ENCODE data around the gene ABCC6. TPM values are rescaled to one million over a fixed set of nuclear protein-coding genes. Genes with fewer than 3 reads are reported as not detected.
"Not testable (repeated sequence)": the region's sequence is repeated elsewhere in the genome, so short reads cannot be mapped to it uniquely, and the experiment has no call there.

The ABCC6 gene
- total and polyA plus RNA-seq, 2 donors from 2014 or later, result 7.5 to 54.5 TPM

DNA sequence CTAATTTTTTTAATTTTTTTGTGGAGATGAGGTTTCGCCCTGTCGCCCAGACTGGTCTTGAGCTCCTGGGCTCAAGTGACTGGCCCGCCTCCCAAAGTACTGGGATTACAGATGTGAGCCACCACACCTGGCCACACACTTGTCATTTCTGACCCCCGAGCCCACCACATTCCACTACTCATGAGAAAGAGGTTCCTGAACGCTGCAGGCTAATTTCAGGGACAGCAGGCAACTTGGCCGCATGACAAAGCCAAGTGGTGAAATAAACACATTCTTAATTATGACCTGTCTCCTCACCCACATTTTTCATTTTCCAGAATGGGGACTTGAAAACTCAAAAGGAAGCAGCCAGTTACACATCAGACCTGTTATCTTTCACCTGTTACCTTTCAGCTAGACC lies 114.5 kb downstream of the ABCC6 start:
- no peak for FAIRE-seq
- peaks cover 8 to 20% (median 16%) of the 10 kb centered on the region in 3 donors for H3K36me3 ChIP-seq (ENCODE audit: control insufficient read depth in 2 of 3, insufficient read depth in 3 of 3, low read length in 3 of 3)

DNA sequence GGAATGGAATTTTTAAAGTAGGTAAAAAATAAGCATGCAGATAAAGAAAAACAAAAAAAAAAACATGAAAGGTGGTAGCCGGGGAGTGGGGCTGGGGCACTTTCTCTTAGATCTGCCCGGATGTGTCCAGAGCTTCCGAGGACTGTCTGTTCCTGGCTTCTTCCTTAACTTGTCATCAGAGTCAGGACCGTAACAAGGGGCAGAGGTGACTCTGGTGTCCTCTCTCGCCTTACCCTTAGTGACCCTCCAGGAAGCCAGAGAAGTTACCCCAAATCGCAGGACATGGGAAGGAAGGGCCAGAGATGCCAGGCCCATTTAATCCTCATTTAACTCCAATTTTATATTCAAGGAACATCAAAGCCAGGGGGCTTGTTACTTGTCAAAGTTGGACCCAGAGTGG lies 115.5 kb downstream of the ABCC6 start:
- peaks cover 8 to 19% (median 12%) of the 10 kb centered on the region in 3 donors for H3K36me3 ChIP-seq (ENCODE audit: control insufficient read depth in 2 of 3, insufficient read depth in 3 of 3, low read length in 3 of 3)
- FAIRE-seq, result no peak
- no peak for TF ChIP-seq CTCF (IDR thresholded peaks at IDR 0.05; ENCODE audit: borderline replicate concordance, extremely low read depth, insufficient read depth)
- DNase-seq, result no peak
- no peak overlapping the region for H3K9ac ChIP-seq (ENCODE audit: low read length in 3 of 3)
- intact Hi-C loops (cut with DNase I), result no loop called here
- no peak overlapping the region for H3K4me3 ChIP-seq (ENCODE audit: low read length in 3 of 3)
- no peaks in the 10 kb centered on the region for H3K9me3 ChIP-seq (ENCODE audit: control insufficient read depth in 2 of 3, insufficient read depth in 1 of 3, low read length in 3 of 3)
- no peaks in the 10 kb centered on the region for H3K27me3 ChIP-seq (ENCODE audit: control insufficient read depth, insufficient read depth, low read length)
- H3K27ac ChIP-seq (ENCODE audit: low read depth in 2 of 2, low read length in 2 of 2), result no peak overlapping the region
- H3K4me1 ChIP-seq (ENCODE audit: control insufficient read depth in 2 of 3, insufficient read depth in 2 of 3, low read depth in 1 of 3, low read length in 3 of 3), result no peaks in the 10 kb centered on the region

More for the DNA sequence above, 114.5 kb downstream of the ABCC6 start:
- intact Hi-C loops (cut with DNase I), result no loop called here
- Histone ChIP-seq H3K27me3 (ENCODE audit: control insufficient read depth, insufficient read depth, low read length) (no peaks in the 10 kb centered on the region), H3K4me3 (ENCODE audit: low read length in 3 of 3) (no peak overlapping the region), H3K4me1 (ENCODE audit: control insufficient read depth in 2 of 3, insufficient read depth in 2 of 3, low read depth in 1 of 3, low read length in 3 of 3) (no peaks in the 10 kb centered on the region), H3K9me3 (ENCODE audit: control insufficient read depth in 2 of 3, insufficient read depth in 1 of 3, low read length in 3 of 3) (no peaks in the 10 kb centered on the region), H3K9ac (ENCODE audit: low read length in 3 of 3) (no peak overlapping the region), H3K27ac (ENCODE audit: low read depth in 2 of 2, low read length in 2 of 2) (no peak overlapping the region)
- peak in 3 of 5 donors; percentile 25 to 39 (median 27) for DNase-seq
- TF ChIP-seq CTCF (IDR thresholded peaks at IDR 0.05; ENCODE audit: borderline replicate concordance, extremely low read depth, insufficient read depth), result no peak

DNA sequence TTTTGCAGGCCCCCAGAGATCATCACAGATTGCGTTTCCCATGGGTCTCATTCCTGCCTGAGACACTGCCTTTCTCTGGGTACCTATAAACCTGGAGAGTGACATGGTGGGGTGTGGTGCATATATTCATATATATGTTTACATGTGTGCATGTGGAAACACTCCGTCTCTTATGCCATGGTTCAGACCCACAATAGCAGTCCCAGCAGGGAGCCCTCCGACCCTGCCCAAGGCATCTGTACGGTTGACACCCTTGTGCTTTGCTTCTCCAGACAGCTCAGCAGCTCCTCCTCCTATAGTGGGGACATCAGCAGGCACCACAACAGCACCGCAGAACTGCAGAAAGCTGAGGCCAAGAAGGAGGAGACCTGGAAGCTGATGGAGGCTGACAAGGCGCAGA lies 116.8 kb downstream of the ABCC6 start:
- Histone ChIP-seq H3K4me1 (ENCODE audit: control insufficient read depth in 2 of 3, insufficient read depth in 2 of 3, low read depth in 1 of 3, low read length in 3 of 3) (no peaks in the 10 kb centered on the region), H3K9ac (ENCODE audit: low read length in 3 of 3) (no peak overlapping the region), H3K4me3 (ENCODE audit: low read length in 3 of 3) (no peak overlapping the region), H3K36me3 (ENCODE audit: control insufficient read depth in 2 of 3, insufficient read depth in 3 of 3, low read length in 3 of 3) (peaks cover 2 to 13% (median 6%) of the 10 kb centered on the region in 3 donors), H3K9me3 (ENCODE audit: control insufficient read depth in 2 of 3, insufficient read depth in 1 of 3, low read length in 3 of 3) (peaks cover 0 to 3% (median 0%) of the 10 kb centered on the region in 3 donors), H3K27me3 (ENCODE audit: control insufficient read depth, insufficient read depth, low read length) (no peaks in the 10 kb centered on the region), H3K27ac (ENCODE audit: low read depth in 2 of 2, low read length in 2 of 2) (no peak overlapping the region)
- FAIRE-seq (no peak), DNase-seq (no peak)
- TF ChIP-seq CTCF (IDR thresholded peaks at IDR 0.05; ENCODE audit: borderline replicate concordance, extremely low read depth, insufficient read depth), result no peak
- intact Hi-C loops (cut with DNase I), result no loop called here

- DNase-seq, result no peak
- intact Hi-C loops (cut with DNase I), result no loop called here
- no peaks in the 10 kb centered on the region for H3K27me3 ChIP-seq (ENCODE audit: control insufficient read depth, insufficient read depth, low read length)
Measured at GRCh38 chr16:16105646-16106045, 117.6 kb downstream of the ABCC6 start.

DNA sequence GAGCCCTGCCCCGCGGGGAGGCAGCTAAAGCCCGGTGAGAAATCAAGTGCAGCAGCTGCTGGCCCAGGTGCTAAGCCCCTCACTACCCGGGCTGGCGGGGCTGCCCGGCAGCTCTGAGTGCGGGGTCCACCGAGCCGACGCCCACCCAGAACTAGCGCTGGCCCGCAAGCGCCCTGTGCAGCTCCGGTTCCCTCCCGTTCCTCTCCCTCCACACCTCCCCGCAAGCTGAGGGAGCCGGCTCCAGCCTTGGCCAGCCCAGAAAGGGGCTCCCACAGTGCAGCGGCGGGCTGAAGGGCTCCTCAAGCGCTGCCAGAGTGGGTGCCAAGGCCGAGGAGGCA lies 118.5 kb downstream of the ABCC6 start:
- not testable (repeated sequence) for H3K27me3 ChIP-seq (ENCODE audit: control insufficient read depth, insufficient read depth, low read length); DNase-seq; H3K9ac ChIP-seq (ENCODE audit: low read length in 3 of 3)

More at GRCh38 chr16:16105646-16106045, 117.6 kb downstream of the ABCC6 start:
- H3K36me3 ChIP-seq (ENCODE audit: control insufficient read depth in 2 of 3, insufficient read depth in 3 of 3, low read length in 3 of 3), result peaks cover 2 to 11% (median 6%) of the 10 kb centered on the region in 3 donors
- no peak overlapping the region for H3K9ac ChIP-seq (ENCODE audit: low read length in 3 of 3)
- no peaks in the 10 kb centered on the region for H3K4me1 ChIP-seq (ENCODE audit: control insufficient read depth in 2 of 3, insufficient read depth in 2 of 3, low read depth in 1 of 3, low read length in 3 of 3)
- H3K4me3 ChIP-seq (ENCODE audit: low read length in 3 of 3), result no peak overlapping the region
- no peak overlapping the region for H3K27ac ChIP-seq (ENCODE audit: low read depth in 2 of 2, low read length in 2 of 2)
- no peak for FAIRE-seq
- H3K9me3 ChIP-seq (ENCODE audit: control insufficient read depth in 2 of 3, insufficient read depth in 1 of 3, low read length in 3 of 3), result peaks cover 0 to 3% (median 0%) of the 10 kb centered on the region in 3 donors
- no peak for TF ChIP-seq CTCF (IDR thresholded peaks at IDR 0.05; ENCODE audit: borderline replicate concordance, extremely low read depth, insufficient read depth)

More for the DNA sequence above, 118.5 kb downstream of the ABCC6 start:
- H3K4me1 ChIP-seq (ENCODE audit: control insufficient read depth in 2 of 3, insufficient read depth in 2 of 3, low read depth in 1 of 3, low read length in 3 of 3); H3K4me3 ChIP-seq (ENCODE audit: low read length in 3 of 3); H3K27ac ChIP-seq (ENCODE audit: low read depth in 2 of 2, low read length in 2 of 2); intact Hi-C loops (cut with DNase I); FAIRE-seq; H3K9me3 ChIP-seq (ENCODE audit: control insufficient read depth in 2 of 3, insufficient read depth in 1 of 3, low read length in 3 of 3): not testable (repeated sequence)
- H3K36me3 ChIP-seq (ENCODE audit: control insufficient read depth in 2 of 3, insufficient read depth in 3 of 3, low read length in 3 of 3), result peaks cover 2 to 11% (median 6%) of the 10 kb centered on the region in 3 donors

Data from kidney (tissue), 14 donors.